A549 (cell line): ENCODE data around the gene ZDHHC18.

Experiments
- BHLHE40 ChIP-seq: IDR thresholded peaks from 2 replicates; pipeline ENCODE4 v1.6.1; 2012; ENCODE audit warnings: low read depth, low read length, inconsistent platforms
- CTCF ChIP-seq: fragments of >200 bp; sonication (Bioruptor Twin); formaldehyde crosslinking; IDR thresholded peaks from 3 replicates; pipeline ENCODE4 v1.5.1; 2016
- KDM1A ChIP-seq: fragments of 200-600 bp; sonication (generic); IDR thresholded peaks from 2 replicates; pipeline ENCODE4 v1.6.1; 2016; ENCODE audit warnings: low read depth, mild to moderate bottlenecking
- POLR2A ChIP-seq: IDR thresholded peaks from 2 replicates; pipeline ENCODE4 v1.6.1; 2012; ENCODE audit warnings: mild to moderate bottlenecking, low read length
- RAD21 ChIP-seq, 2 experiments: fragments of >200 bp in 1 of 2; sonication (Bioruptor Twin) in 1 of 2; formaldehyde crosslinking in 1 of 2; IDR thresholded peaks in 1 of 2; conservative IDR thresholded peaks in 1 of 2; 2 replicates in 1 of 2; 3 replicates in 1 of 2; pipeline ENCODE4 v1.6.1; 2012 to 2018; ENCODE audit warnings: inconsistent platforms in 1 of 2
- RFX5 ChIP-seq: fragments of 450-650 bp; IDR thresholded peaks from 2 replicates; pipeline ENCODE4 v1.7.1; 2014; ENCODE audit warnings: antibody characterized with exemption, mild to moderate bottlenecking, moderate library complexity
- ZC3H11A ChIP-seq: fragments of 450-650 bp; IDR thresholded peaks from 2 replicates; pipeline ENCODE4 v1.6.1; 2014; ENCODE audit warnings: antibody characterized with exemption, mild to moderate bottlenecking

GRCh38 chr1:26879793-26880192 is 53.3 kb downstream of the ZDHHC18 start:
- TF ChIP-seq CTCF (no peak), KDM1A (no peak), POLR2A (no peak), BHLHE40 (no peak), RFX5 (no peak), RAD21 (conservative IDR thresholded peaks at IDR 0.05 in 1 of 2, IDR thresholded peaks at IDR 0.05 in 1 of 2) (no peak), ZC3H11A (no peak)
